Femur (tissue), 1 donor: ENCODE results near the gene CCNL2.
A peak's percentile ranks its signal among the peaks of the same experiment; 100 is the strongest.
"Not testable (repeated sequence)": the region's sequence is repeated elsewhere in the genome, so short reads cannot be mapped to it uniquely, and the experiment has no call there.

Experiments
- DNase-seq: peaks from one replicate; pipeline ENCODE4 v3.0.0-alpha.2; 2017

CCNL2 gene

GRCh38 chr1:1373051-1373814 lies 25.9 kb downstream of the CCNL2 start:
- DNase-seq = no peak

- peak; percentile 82 for DNase-seq
These were observed 27.1 kb downstream of the CCNL2 start for GRCh38 chr1:1371746-1372711.

- peak; percentile 78 for DNase-seq
These were observed 27.8 kb downstream of the CCNL2 start for GRCh38 chr1:1371364-1371745.

GRCh38 chr1:1370771-1371300 lies 28.3 kb downstream of the CCNL2 start:
- DNase-seq = peak; percentile 41

- DNase-seq = not testable (repeated sequence)
These were observed 29.0 kb downstream of the CCNL2 start for GRCh38 chr1:1370094-1370493.

GRCh38 chr1:1367315-1367714 lies 31.8 kb downstream of the CCNL2 start:
- DNase-seq = no peak

- no peak for DNase-seq
These were observed 32.5 kb downstream of the CCNL2 start for GRCh38 chr1:1366699-1367066.

GRCh38 chr1:1365875-1366698 lies 33.0 kb downstream of the CCNL2 start:
- no peak for DNase-seq

- no peak for DNase-seq
These were observed 34.9 kb downstream of the CCNL2 start for GRCh38 chr1:1364266-1364665.

GRCh38 chr1:1361982-1362423 lies 37.1 kb downstream of the CCNL2 start:
- DNase-seq = peak; percentile 87

GRCh38 chr1:1361233-1361981 lies 37.7 kb downstream of the CCNL2 start:
- DNase-seq = peak; percentile 34

GRCh38 chr1:1360506-1361169 lies 38.5 kb downstream of the CCNL2 start:
- peak; percentile 89 for DNase-seq

GRCh38 chr1:1359664-1360468 lies 39.3 kb downstream of the CCNL2 start:
- DNase-seq = peak; percentile 90

GRCh38 chr1:1359308-1359663 lies 39.8 kb downstream of the CCNL2 start:
- DNase-seq = peak; percentile 80

- DNase-seq = peak; percentile 94
These were observed 40.5 kb downstream of the CCNL2 start, which contains the start of gene MXRA8 for GRCh38 chr1:1358433-1359271. Gene MXRA8, minus strand, starts transcription at chr1:1358555. Its CDS starts 51 bp downstream, at chr1:1358504.

GRCh38 chr1:1357871-1358432 lies 41.2 kb downstream of the CCNL2 start:
- DNase-seq = peak; percentile 49

- DNase-seq = peak; percentile 31
These were observed 42.2 kb downstream of the CCNL2 start for GRCh38 chr1:1356796-1357401.

- peak; percentile 24 for DNase-seq
These were observed 42.9 kb downstream of the CCNL2 start for GRCh38 chr1:1356166-1356795.
